IMR-90 (cell line): ENCODE results near the gene NKAIN2. TPM values are rescaled to one million over a fixed set of nuclear protein-coding genes. Genes with fewer than 3 reads are reported as not detected.

Experiments
- ATAC-seq: fragments of 200-7000 bp; cut with Tn5 transposase; 2 replicates; pipeline ENCODE4 v1.9.1; 2020; ENCODE audit warnings: low read depth, mild to moderate bottlenecking, moderate library complexity
- BruUV-seq: library from RNA; stranded (reverse); fragments of 400-500 nt; replicated peaks from 2 replicates; lab custom pipeline; 2021; lab: Mats Ljungman, UMichigan
- CTCF ChIA-PET: fragments of 300-600 bp; formaldehyde crosslinking; extraction: SDS; loops from one replicate; lab custom pipeline; 2021; ENCODE audit warnings: antibody characterized with exemption; lab: Yijun Ruan, JAX
- POLR2A ChIA-PET: fragments of 300-600 bp; sonication (Branson Sonifier 250); formaldehyde crosslinking; loops from one replicate; lab custom pipeline; 2022; ENCODE audit warnings: antibody characterized with exemption; ENCODE audit not compliant: unreplicated experiment; lab: Charles Lee
- DNase-seq: peaks from one replicate; pipeline ENCODE4 v3.0.0; 2013
- H2AFZ ChIP-seq: replicated peaks from 2 replicates; pipeline ENCODE3; 2013; ENCODE audit warnings: low read length, mild to moderate bottlenecking; ENCODE audit not compliant: poor library complexity
- H2AK5ac ChIP-seq: 2 replicates; pipeline ENCODE4 v1.6.1; 2013; ENCODE audit warnings: low read depth, low read length, inconsistent platforms
- H2AK9ac ChIP-seq: replicated peaks from 2 replicates; pipeline ENCODE3; 2013; ENCODE audit warnings: mild to moderate bottlenecking, low read depth, low read length, moderate library complexity; ENCODE audit not compliant: poor library complexity
- H2BK120ac ChIP-seq: 2 replicates; pipeline ENCODE4 v1.6.1; 2013; ENCODE audit warnings: low read depth, low read length, inconsistent platforms
- H2BK15ac ChIP-seq: 3 replicates; pipeline ENCODE4 v1.6.1; 2013; ENCODE audit warnings: low read depth, low read length, inconsistent platforms
- H2BK20ac ChIP-seq: 2 replicates; pipeline ENCODE4 v1.6.1; 2013; ENCODE audit warnings: low read depth, mild to moderate bottlenecking, inconsistent platforms, low read length, moderate library complexity
- H2BK5ac ChIP-seq: 2 replicates; pipeline ENCODE4 v1.6.1; 2013; ENCODE audit warnings: mild to moderate bottlenecking, low read depth, low read length, inconsistent platforms; ENCODE audit not compliant: poor library complexity, severe bottlenecking
- H3K14ac ChIP-seq: replicated peaks from 2 replicates; pipeline ENCODE4 v1.6.1; 2013; ENCODE audit warnings: low read depth, low read length, inconsistent platforms
- H3K18ac ChIP-seq: 2 replicates; pipeline ENCODE4 v1.6.1; 2013; ENCODE audit warnings: low read depth, low read length, control low read depth
- H3K23ac ChIP-seq: 2 replicates; pipeline ENCODE4 v1.6.1; 2013; ENCODE audit warnings: low read depth, low read length, inconsistent platforms
- H3K27ac ChIP-seq: 2 replicates; pipeline ENCODE4 v1.5.1; 2013; ENCODE audit warnings: mild to moderate bottlenecking, control low read depth, low read length; ENCODE audit not compliant: insufficient read depth
- H3K27me3 ChIP-seq: 2 replicates; pipeline ENCODE4 v1.6.1; 2013; ENCODE audit warnings: low read length; ENCODE audit not compliant: control insufficient read depth, insufficient read depth
- H3K36me3 ChIP-seq: 2 replicates; pipeline ENCODE4 v1.6.1; 2013; ENCODE audit warnings: low read length, mixed read lengths; ENCODE audit not compliant: control insufficient read depth, insufficient read depth
- H3K4ac ChIP-seq: 2 replicates; pipeline ENCODE4 v1.6.1; 2013; ENCODE audit warnings: low read depth, low read length, inconsistent platforms
- H3K4me1 ChIP-seq: 2 replicates; pipeline ENCODE4 v1.6.1; 2013; ENCODE audit warnings: low read length, mixed read lengths; ENCODE audit not compliant: control insufficient read depth, insufficient read depth
- H3K4me2 ChIP-seq: 2 replicates; pipeline ENCODE4 v1.6.1; 2013; ENCODE audit warnings: low read depth, mild to moderate bottlenecking, control low read depth, low read length, moderate library complexity
- H3K4me3 ChIP-seq: 2 replicates; pipeline ENCODE4 v1.5.1; 2013; ENCODE audit warnings: low read depth, mild to moderate bottlenecking, control low read depth, low read length, moderate library complexity; ENCODE audit not compliant: insufficient read depth
- H3K56ac ChIP-seq: 2 replicates; pipeline ENCODE4 v1.6.1; 2013; ENCODE audit warnings: low read length, inconsistent platforms; ENCODE audit not compliant: insufficient read depth; ENCODE audit errors: extremely low read depth
- H3K79me1 ChIP-seq, 2 experiments: 2 replicates each; pipeline ENCODE4 v1.6.1; 2013; ENCODE audit warnings: low read length in 2 of 2, inconsistent platforms in 1 of 2, low read depth in 1 of 2
- H3K9ac ChIP-seq: 2 replicates; pipeline ENCODE4 v1.6.1; 2013; ENCODE audit warnings: low read depth, low read length, control low read depth
- H3K9me1 ChIP-seq: 2 replicates; pipeline ENCODE4 v1.6.1; 2013; ENCODE audit warnings: low read length, inconsistent platforms; ENCODE audit not compliant: insufficient read depth
- H3K9me3 ChIP-seq: 2 replicates; pipeline ENCODE4 v1.6.1; 2013; ENCODE audit warnings: low read length; ENCODE audit not compliant: control insufficient read depth, insufficient read depth
- H4K20me1 ChIP-seq: 2 replicates; pipeline ENCODE4 v1.6.1; 2013; ENCODE audit warnings: low read length, inconsistent platforms; ENCODE audit not compliant: insufficient read depth
- H4K5ac ChIP-seq: 2 replicates; pipeline ENCODE4 v1.6.1; 2013; ENCODE audit warnings: mild to moderate bottlenecking, low read depth, low read length, control low read depth
- H4K8ac ChIP-seq, 2 experiments: 2 replicates each; pipeline ENCODE4 v1.6.1; 2013; ENCODE audit warnings: low read depth in 2 of 2, low read length in 2 of 2, control low read depth in 1 of 2, inconsistent platforms in 1 of 2
- H4K91ac ChIP-seq: 2 replicates; pipeline ENCODE4 v1.6.1; 2013; ENCODE audit warnings: low read depth, low read length, inconsistent platforms; ENCODE audit not compliant: insufficient read depth
- MXI1 ChIP-seq: IDR thresholded peaks from 2 replicates; pipeline ENCODE4 v1.6.1; 2012; ENCODE audit warnings: low read depth, mild to moderate bottlenecking, low read length, moderate library complexity, borderline replicate concordance
- WGBS, 2 experiments: methylation state at CpG; one replicate each; pipeline versions ENCODE4 v1.1.5 to v1.1.7; 2013; ENCODE audit warnings: missing lambda C conversion rate in 2 of 2; ENCODE audit not compliant: insufficient read length in 1 of 2; ENCODE audit errors: extremely low coverage in 2 of 2; 5-methylcytosine and 5-hydroxymethylcytosine counted together
- dilution Hi-C: fragments of 300-500 bp; cut with HindIII; formaldehyde crosslinking; loops from one replicate; pipeline ENCODE4 v1.14.3; 2018; ENCODE audit warnings: low sequenced_read_pairs; ENCODE audit not compliant: unreplicated experiment
- in situ Hi-C: fragments of 300-500 bp; cut with MboI; formaldehyde crosslinking; loops from 3 replicates; pipeline ENCODE4 v1.14.3; 2019; ENCODE audit warnings: low sequenced_read_pairs, inconsistent platforms, mixed read lengths
- intact Hi-C: fragments of 100-400 bp; cut with micrococcal nuclease; formaldehyde crosslinking; loops from 2 replicates; pipeline ENCODE4 v1.10.0; 2022
- polyA plus RNA-seq, 3 experiments: library from polyadenylated mRNA; depleted of rRNA; stranded (reverse); fragments of >200 nt; gene quantifications; 2 replicates each; pipeline ENCODE4 v1.2.3, GENCODE V29; 2012; ENCODE audit warnings: low replicate concordance in 1 of 3
- total RNA-seq: library from RNA; depleted of rRNA; stranded (reverse); fragments of >200 nt; gene quantifications from 2 replicates; pipeline ENCODE4 v1.2.3, GENCODE V29; 2012

NKAIN2 gene
- total and polyA plus RNA-seq, 2 of the 4 experiments (the other 2 are of a cell fraction), result not detected

DNA sequence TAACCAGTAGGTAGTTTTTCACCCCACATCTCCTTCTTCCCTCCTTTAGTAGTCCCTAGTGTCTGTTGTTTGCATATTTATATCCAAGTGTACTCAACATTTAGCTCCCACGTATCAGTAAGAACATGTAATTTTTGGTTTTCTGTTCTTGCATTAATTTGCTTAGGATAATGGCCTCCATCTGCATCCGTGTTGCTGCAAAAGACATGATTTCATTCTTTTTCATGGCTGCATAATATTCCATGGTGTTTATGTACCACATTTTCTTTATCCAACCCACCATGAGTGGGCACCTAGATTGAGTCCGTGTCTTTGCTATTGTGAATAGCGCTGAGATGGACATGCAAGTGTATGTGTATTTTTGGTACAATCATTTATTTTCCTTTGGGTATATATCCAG, 306.8 kb downstream of the NKAIN2 start:
- H3K23ac ChIP-seq, result no peak overlapping the region
- H3K9ac ChIP-seq, result no peak overlapping the region
- no peaks in the 10 kb centered on the region for H3K9me1 ChIP-seq
- no peak overlapping the region for H2AK9ac ChIP-seq
- WGBS, 2 experiments, result no CpG with 5 or more reads among the region's 4 CpGs
- ChIA-PET CTCF (no interaction called here), POLR2A (no interaction called here)
- no peak overlapping the region for H3K4ac ChIP-seq
- no peaks in the 10 kb centered on the region for H3K9me3 ChIP-seq
- H4K8ac ChIP-seq, result no peak overlapping the region
- no peak overlapping the region for H2AFZ ChIP-seq
- no peak overlapping the region for H2AK5ac ChIP-seq
- no peaks in the 10 kb centered on the region for H3K4me1 ChIP-seq
- DNase-seq, result no peak
- no peaks in the 10 kb centered on the region for H3K36me3 ChIP-seq
- no peak overlapping the region for H4K5ac ChIP-seq
- no peaks in the 10 kb centered on the region for H3K79me1 ChIP-seq
- no TSS peak for BruUV-seq
- no peak overlapping the region for H2BK120ac ChIP-seq
- no peak overlapping the region for H3K14ac ChIP-seq
- no peak overlapping the region for H4K91ac ChIP-seq
- TF ChIP-seq MXI1, result no peak
- no peak for ATAC-seq
- H3K18ac ChIP-seq, result no peak overlapping the region
- intact Hi-C loops, result no loop called here
- dilution Hi-C loops, result no loop called here
- no peak overlapping the region for H3K27ac ChIP-seq
- H3K4me3 ChIP-seq, result no peak overlapping the region
- no peak overlapping the region for H3K56ac ChIP-seq
- H3K4me2 ChIP-seq, result no peak overlapping the region
- H4K20me1 ChIP-seq, result no peaks in the 10 kb centered on the region
- H2BK20ac ChIP-seq, result no peak overlapping the region
- H2BK5ac ChIP-seq, result no peak overlapping the region
- H2BK15ac ChIP-seq, result no peak overlapping the region
- in situ Hi-C loops, result no loop called here
- no peaks in the 10 kb centered on the region for H3K27me3 ChIP-seq
